ENCODE results near the gene ALDH1A2.

Gene ALDH1A2

DNA sequence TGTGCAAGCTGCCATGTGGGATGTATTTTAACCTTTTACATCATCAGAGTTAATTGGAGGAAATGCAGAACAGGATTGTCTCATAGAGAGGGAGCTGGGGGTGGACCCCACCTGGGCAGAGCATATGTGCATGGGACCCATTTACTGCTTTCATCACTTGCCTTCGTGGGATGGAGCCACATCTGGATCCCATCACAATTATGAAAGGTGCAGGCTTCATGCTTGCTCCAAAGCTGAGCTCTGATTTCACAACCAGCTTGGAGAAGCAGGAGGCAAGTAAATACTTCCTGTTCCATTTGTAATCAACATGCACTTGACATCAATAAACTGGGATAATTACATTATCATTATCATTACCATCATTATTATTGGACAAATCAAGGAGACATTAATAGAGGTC, 161.9 kb downstream of the ALDH1A2 start:
- DNase-seq (ENCODE audit: low read depth, low spot score), result no peak

Data from astrocyte of the hippocampus (primary cell).